Measurements from ENCODE around the gene SLC35F6.
"Not testable (repeated sequence)": the region's sequence is repeated elsewhere in the genome, so short reads cannot be mapped to it uniquely, and the experiment has no call there.

SLC35F6 gene

GRCh38 chr2:26756337-26756736 is 7.7 kb upstream of the SLC35F6 start:
- no peak for DNase-seq (ENCODE audit: low spot score)

GRCh38 chr2:26757873-26758789 is 6.0 kb upstream of the SLC35F6 start:
- DNase-seq (ENCODE audit: low spot score) = no peak

GRCh38 chr2:26758790-26759321 is 5.2 kb upstream of the SLC35F6 start:
- DNase-seq (ENCODE audit: low spot score) = no peak

GRCh38 chr2:26759845-26760244 is 4.2 kb upstream of the SLC35F6 start:
- DNase-seq (ENCODE audit: low spot score) = no peak

GRCh38 chr2:26760991-26761390 is 3.1 kb upstream of the SLC35F6 start:
- DNase-seq (ENCODE audit: low spot score) = not testable (repeated sequence)

DNA sequence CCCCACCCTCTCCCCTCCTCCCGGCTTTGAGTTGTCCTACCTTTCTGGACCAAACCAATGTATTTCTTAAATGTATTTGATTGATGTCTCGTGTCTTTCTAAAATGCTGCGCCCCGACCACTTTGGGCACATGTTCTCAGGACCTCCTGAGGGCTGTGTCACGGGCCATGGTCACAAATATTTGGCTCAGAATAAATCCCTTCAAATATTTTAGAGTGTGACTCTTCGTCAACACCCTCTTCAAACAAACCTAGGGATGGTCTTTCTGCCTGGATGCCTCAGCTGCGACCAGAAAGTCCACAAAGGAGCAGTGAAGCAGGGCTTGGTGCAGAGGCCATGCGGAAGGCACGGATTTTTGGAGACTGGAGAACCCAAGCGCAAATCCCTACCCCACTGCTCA is 1.1 kb upstream of the SLC35F6 start:
- DNase-seq (ENCODE audit: low spot score) = no peak

DNA sequence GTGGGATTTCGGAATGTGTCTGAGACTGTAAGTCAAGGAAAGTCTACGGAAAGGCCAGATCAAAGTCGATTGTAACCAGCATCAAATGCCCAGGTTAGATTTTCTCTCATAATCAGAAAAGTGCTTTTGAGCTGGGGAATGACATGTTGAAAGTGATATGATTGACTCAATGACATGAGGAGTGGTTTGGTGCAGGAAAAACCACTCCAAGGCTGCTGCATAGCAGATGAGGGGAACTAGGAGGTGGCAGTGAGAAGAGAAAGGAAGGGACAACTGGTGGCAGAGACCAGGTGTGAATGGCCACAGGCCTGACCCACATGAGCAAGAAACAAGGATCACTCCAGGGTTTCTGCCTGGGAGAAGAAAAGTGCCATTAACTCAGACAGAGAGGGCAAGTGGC is 822 bp downstream of the SLC35F6 start:
- no peak for DNase-seq (ENCODE audit: low spot score)

DNA sequence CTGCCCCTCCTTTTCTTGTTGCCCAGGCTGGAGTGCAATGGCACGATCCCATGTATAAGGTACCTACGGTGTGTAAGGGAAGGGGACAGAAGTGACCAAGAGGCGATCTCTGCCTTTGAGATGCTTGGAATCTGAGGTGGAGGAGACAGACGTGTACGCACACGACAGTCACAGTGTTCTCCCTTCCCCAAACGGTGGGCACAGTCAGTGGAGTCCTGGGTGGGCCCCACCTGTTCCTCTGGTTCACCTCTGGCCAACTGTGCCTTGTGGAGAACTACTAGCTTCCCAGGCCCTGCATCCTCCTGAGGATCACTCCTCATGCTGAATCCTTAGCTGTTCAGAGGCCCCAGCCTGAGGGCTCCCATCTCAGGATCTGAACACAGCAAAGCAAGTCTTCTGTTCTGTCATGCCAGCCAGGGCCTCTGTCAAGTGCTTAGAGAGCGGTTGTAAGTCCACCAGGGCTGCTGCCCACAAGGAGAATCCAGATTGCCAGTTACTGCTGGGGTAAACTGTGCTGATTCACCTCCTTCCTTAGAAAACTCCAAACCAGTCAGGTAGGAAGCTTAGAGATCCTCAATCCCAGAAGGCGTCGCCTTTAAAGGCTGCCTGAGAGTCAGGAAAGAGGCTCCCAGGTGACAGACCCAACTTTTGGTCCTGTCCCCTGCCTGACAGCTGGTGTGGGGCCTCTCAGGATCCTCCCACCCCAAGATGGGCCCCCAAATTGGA is 1.6 kb downstream of the SLC35F6 start:
- DNase-seq (ENCODE audit: low spot score) = no peak

- no peak for DNase-seq (ENCODE audit: low spot score)
Observed at GRCh38 chr2:26767129-26767528, 3.0 kb downstream of the SLC35F6 start.

- no peak for DNase-seq (ENCODE audit: low spot score)
Observed at GRCh38 chr2:26767894-26768487, 3.9 kb downstream of the SLC35F6 start.

DNA sequence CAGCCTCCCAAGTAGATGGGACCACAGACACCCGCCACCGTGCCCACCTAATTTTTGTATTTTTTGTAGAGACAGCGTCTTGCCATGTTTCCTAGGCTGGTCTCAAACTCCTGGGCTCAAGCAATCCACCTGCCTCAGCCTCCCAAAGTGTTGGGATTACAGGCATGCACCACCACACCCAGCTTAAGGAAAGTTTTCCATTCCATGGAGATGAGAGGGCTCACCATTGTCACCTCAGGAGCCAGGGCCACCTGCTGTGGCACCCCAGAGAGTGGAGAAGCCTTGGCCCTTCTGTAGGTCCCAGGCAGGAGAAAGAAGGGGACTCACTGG is 4.6 kb downstream of the SLC35F6 start:
- no peak for DNase-seq (ENCODE audit: low spot score)

DNA sequence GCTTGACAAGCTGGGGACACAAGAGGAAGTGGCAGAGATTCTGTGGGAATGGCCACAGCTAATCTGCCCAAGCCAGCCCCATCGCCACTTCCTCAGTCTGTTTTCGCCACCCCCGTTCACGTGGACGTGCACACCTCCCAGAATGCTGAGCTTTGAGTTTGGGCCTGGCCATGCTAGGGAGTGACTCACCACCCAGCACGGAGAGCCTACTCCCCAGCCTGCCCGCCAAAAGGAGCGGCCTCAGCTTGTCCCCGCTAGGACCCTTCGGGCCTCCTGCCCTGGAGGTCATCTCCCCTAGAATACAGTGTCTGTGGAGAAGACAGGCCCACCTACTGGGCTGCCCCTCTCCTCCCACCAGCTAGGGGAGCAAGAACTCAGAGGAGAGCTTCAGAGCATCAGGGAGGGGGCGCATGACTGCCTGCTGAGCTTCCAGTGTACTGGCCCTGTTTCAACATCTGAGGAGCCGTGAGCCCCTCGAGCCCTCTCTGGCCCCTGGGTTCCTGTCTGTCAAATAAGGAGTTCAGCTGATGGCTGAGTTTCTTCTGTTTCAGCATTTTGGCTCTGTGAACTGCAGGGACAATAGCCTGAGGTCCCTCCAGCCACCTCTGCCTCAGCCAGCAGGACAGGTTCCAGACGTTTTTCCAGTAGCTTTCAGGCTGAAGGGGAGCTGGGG is 5.1 kb downstream of the SLC35F6 start:
- DNase-seq (ENCODE audit: low spot score) = no peak

- DNase-seq (ENCODE audit: low spot score) = peak; percentile 77
Observed at GRCh38 chr2:26770986-26771586, 7.0 kb downstream of the SLC35F6 start.

DNA sequence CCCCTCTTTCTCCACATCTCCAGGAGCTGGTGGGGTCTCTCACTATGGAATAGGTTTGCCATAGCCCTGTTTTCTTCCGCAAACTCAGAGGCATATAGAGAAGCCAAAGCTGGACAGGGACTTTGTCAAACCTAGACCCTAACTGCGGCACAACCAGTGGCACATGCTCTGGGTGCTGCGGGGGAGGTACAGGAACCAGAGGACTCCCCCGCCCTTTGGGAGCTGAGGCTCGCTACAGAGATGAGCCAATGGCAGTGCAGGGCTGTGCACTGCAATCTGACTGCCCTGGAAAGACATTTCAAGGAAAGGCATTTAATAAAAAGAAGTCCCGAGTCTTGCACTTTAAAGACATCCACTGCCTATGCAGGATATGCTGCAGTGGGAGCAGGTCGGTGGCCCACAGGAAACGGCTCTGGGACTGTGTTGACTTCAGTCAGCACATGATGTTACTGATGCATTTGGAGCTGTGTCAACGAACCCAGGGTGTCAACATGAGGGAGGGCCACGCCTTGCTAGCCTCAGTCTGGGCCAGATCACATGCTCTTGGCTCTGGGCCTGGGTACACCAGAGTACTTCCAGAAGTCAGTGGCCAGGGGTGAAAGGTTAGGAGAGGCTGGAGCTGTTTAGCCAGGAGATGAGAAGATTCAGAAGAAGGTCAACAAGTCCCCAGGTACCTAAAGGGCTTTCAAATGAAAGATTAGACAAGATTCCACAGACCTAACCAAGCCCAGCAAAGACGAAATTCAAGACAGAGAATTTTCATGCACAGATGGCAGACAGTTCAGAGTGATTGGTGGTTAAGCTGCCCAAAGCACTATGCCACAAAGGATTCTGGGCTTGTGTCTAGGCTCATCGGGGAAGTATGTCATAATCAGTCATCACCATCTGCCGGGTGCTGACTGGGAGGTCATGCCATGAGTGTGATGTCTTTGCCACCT is 8.2 kb downstream of the SLC35F6 start:
- peak; percentile 83 for DNase-seq (ENCODE audit: low spot score)

- DNase-seq (ENCODE audit: low spot score) = no peak
Observed at GRCh38 chr2:26776195-26776800, 12.2 kb downstream of the SLC35F6 start.

DNA sequence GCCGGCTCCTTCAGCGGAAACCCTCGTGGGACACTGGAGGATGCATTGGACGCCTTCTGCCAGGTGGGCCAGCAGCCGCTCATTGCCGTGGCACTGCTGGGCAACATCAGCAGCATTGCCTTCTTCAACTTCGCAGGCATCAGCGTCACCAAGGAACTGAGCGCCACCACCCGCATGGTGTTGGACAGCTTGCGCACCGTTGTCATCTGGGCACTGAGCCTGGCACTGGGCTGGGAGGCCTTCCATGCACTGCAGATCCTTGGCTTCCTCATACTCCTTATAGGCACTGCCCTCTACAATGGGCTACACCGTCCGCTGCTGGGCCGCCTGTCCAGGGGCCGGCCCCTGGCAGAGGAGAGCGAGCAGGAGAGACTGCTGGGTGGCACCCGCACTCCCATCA is 14.0 kb downstream of the SLC35F6 start:
- no peak for DNase-seq (ENCODE audit: low spot score)

DNA sequence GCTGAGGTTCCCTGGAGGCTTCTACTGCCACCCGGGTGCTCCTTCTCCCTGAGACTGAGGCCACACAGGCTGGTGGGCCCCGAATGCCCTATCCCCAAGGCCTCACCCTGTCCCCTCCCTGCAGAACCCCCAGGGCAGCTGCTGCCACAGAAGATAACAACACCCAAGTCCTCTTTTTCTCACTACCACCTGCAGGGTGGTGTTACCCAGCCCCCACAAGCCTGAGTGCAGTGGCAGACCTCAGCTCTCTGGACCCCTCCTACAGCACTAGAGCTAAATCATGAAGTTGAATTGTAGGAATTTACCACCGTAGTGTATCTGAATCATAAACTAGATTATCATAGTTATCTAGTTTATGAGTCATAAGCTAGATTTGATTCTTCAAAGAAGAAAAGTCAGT is 14.4 kb downstream of the SLC35F6 start:
- no peak for DNase-seq (ENCODE audit: low spot score)

DNA sequence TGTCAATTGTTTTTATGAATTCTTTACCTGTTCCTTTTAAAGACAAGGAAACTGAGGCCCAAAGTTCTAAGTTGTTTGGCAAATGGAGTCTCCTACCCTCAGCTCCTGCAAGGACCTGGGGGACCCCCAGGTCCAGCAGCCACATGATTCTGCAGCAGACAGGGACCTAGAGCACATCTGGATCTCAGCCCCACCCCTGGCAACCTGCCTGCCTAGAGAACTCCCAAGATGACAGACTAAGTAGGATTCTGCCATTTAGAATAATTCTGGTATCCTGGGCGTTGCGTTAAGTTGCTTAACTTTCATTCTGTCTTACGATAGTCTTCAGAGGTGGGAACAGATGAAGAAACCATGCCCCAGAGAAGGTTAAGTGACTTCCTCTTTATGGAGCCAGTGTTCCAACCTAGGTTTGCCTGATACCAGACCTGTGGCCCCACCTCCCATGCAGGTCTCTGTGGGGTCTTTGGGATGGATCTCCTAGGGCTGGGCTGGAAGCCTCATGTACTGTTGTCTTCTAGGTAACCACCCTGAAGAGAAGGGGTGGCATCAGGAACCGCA is 16.2 kb downstream of the SLC35F6 start:
- no peak for DNase-seq (ENCODE audit: low spot score)

DNA sequence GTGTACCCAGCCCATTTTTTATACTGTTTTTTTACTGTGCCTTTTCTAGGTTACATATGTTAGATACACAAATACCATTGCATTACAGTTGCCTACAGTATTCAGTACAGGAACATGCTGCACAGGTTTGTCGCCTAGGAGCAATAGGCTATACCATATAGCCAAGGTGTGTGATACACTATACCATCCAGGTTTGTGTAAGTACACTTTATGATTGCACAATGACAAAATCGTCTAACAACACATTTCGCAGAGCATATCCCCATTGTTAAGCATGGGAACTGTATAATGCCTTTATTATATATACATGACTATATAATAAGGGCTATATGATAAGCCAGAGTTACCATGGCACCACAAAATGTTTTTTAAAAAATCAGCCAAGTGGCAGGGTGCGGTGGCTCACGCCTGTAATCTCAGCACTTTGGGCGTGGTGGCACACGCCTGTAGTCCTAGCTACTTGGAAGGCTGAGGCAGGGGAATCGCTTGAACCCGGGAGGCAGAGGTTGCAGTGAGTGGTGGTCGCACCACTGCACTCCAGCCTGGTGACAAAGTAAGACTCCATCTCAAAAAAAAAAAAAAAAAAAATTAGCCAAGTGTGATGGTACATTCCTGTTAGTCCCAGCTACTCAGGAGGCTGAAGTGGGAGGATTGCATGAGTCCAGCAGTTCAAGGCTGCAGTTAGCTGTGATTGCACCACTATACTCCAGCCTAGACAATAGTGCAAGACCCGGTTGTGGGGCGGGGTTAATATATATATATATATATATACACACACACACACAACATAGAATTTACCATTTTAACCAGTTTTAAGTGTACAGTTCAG is 19.0 kb downstream of the SLC35F6 start:
- no peak for DNase-seq (ENCODE audit: low spot score)
